GM12864 (cell line): Measurements from ENCODE around the gene PHTF2.

ENCODE experiments used
- DNase-seq: peaks from one replicate; pipeline ENCODE4 v3.0.0-alpha.2; 2011; ENCODE audit warnings: low read depth
- H3K4me3 ChIP-seq: 2 replicates; pipeline ENCODE4 v1.5.1; 2011; ENCODE audit warnings: mild to moderate bottlenecking, low read depth, low read length, control low read depth
- CTCF ChIP-seq: IDR thresholded peaks from 2 replicates; pipeline ENCODE4 v1.5.1; 2011; ENCODE audit warnings: low read depth, mild to moderate bottlenecking, moderate library complexity, low read length, control low read depth, inconsistent platforms; ENCODE audit errors: missing control alignments

PHTF2 gene

GRCh38 chr7:77824636-77825035 is 26.1 kb downstream of the PHTF2 start:
- no peak for DNase-seq
- TF ChIP-seq CTCF, result no peak
- no peak overlapping the region for H3K4me3 ChIP-seq

- no peak overlapping the region for H3K4me3 ChIP-seq
Measured at GRCh38 chr7:77825131-77825530, 26.6 kb downstream of the PHTF2 start.

GRCh38 chr7:77826300-77826699 is 27.7 kb downstream of the PHTF2 start:
- DNase-seq, result no peak
- no peak overlapping the region for H3K4me3 ChIP-seq
- no peak for TF ChIP-seq CTCF

More at GRCh38 chr7:77825131-77825530, 26.6 kb downstream of the PHTF2 start:
- no peak for DNase-seq
- no peak for TF ChIP-seq CTCF

- TF ChIP-seq CTCF, result no peak
- no peak for DNase-seq
- no peak overlapping the region for H3K4me3 ChIP-seq
Measured at GRCh38 chr7:77827999-77828398, 29.4 kb downstream of the PHTF2 start.

GRCh38 chr7:77830649-77831355 is 32.2 kb downstream of the PHTF2 start:
- no peak for DNase-seq
- no peak for TF ChIP-seq CTCF
- no peak overlapping the region for H3K4me3 ChIP-seq

GRCh38 chr7:77831481-77831880 is 32.9 kb downstream of the PHTF2 start:
- no peak overlapping the region for H3K4me3 ChIP-seq
- DNase-seq, result no peak
- no peak for TF ChIP-seq CTCF

- no peak for TF ChIP-seq CTCF
- no peak overlapping the region for H3K4me3 ChIP-seq
- DNase-seq, result no peak
Measured at GRCh38 chr7:77831953-77832352, 33.4 kb downstream of the PHTF2 start.
